Hepatocyte (in vitro differentiated cells): ENCODE data around the gene AP5S1. TPM values are rescaled to one million over a fixed set of nuclear protein-coding genes. Genes with fewer than 3 reads are reported as not detected.

Experiments used
- DNase-seq: peaks from one replicate; pipeline ENCODE4 v3.0.0-alpha.2; 2016; ENCODE audit warnings: low spot score
- H2AFZ ChIP-seq: fragments of 200-600 bp; sonication (generic); 2 replicates; pipeline ENCODE4 v1.6.0; 2016; ENCODE audit warnings: antibody characterized with exemption, mild to moderate bottlenecking
- H3K27ac ChIP-seq: fragments of 200-600 bp; sonication (generic); 2 replicates; pipeline ENCODE4 v1.5.1; 2016; ENCODE audit warnings: mild to moderate bottlenecking
- H3K27me3 ChIP-seq: fragments of 200-600 bp; sonication (generic); 2 replicates; pipeline ENCODE4 v1.6.1; 2016
- H3K36me3 ChIP-seq: fragments of 200-600 bp; sonication (generic); replicated peaks from 2 replicates; pipeline ENCODE4 v1.5.1; 2016; ENCODE audit warnings: low read depth; ENCODE audit not compliant: insufficient read depth
- H3K4me1 ChIP-seq: fragments of 200-600 bp; sonication (generic); 2 replicates; pipeline ENCODE4 v1.5.1; 2016; ENCODE audit warnings: mild to moderate bottlenecking, moderate library complexity; ENCODE audit not compliant: insufficient read depth
- H3K4me2 ChIP-seq: fragments of 200-600 bp; sonication (generic); 2 replicates; pipeline ENCODE4 v1.6.0; 2016
- H3K4me3 ChIP-seq: fragments of 200-600 bp; sonication (generic); 2 replicates; pipeline ENCODE4 v1.5.1; 2016; ENCODE audit warnings: mild to moderate bottlenecking
- H3K79me2 ChIP-seq: fragments of 200-600 bp; sonication (generic); 2 replicates; pipeline ENCODE4 v1.6.0; 2017; ENCODE audit warnings: mild to moderate bottlenecking
- H3K9me2 ChIP-seq: fragments of 200-600 bp; sonication (generic); replicated peaks from 2 replicates; pipeline ENCODE4 v1.6.0; 2017; ENCODE audit warnings: mild to moderate bottlenecking; ENCODE audit not compliant: insufficient read depth
- H3K9me3 ChIP-seq: fragments of 200-600 bp; sonication (generic); 2 replicates; pipeline ENCODE4 v1.5.1; 2016; ENCODE audit warnings: low read depth, mild to moderate bottlenecking
- H4K20me1 ChIP-seq: fragments of 200-600 bp; sonication (generic); 2 replicates; pipeline ENCODE4 v1.6.0; 2016; ENCODE audit warnings: mild to moderate bottlenecking; ENCODE audit not compliant: insufficient read depth, poor library complexity, severe bottlenecking
- CTCF ChIP-seq: fragments of 200-600 bp; sonication (generic); IDR thresholded peaks from 2 replicates; pipeline ENCODE4 v1.5.1; 2016; ENCODE audit warnings: antibody characterized with exemption, mild to moderate bottlenecking; ENCODE audit not compliant: poor library complexity
- EZH2 ChIP-seq: fragments of 200-600 bp; sonication (generic); IDR thresholded peaks from 2 replicates; pipeline ENCODE4 v1.6.1; 2016; ENCODE audit warnings: antibody characterized with exemption, mild to moderate bottlenecking, borderline replicate concordance
- EZH2phosphoT487 ChIP-seq: fragments of 200-600 bp; sonication (generic); IDR thresholded peaks from one replicate; pipeline ENCODE4 v1.6.1; 2018; ENCODE audit warnings: antibody characterized with exemption, mild to moderate bottlenecking, low read depth, moderate library complexity; ENCODE audit not compliant: unreplicated experiment, severe bottlenecking
- WGBS: methylation state at CpG from one replicate; pipeline ENCODE4 v1.1.6; 2016; ENCODE audit warnings: low lambda C conversion rate; ENCODE audit errors: missing lambda C conversion rate; 5-methylcytosine and 5-hydroxymethylcytosine counted together
- polyA plus RNA-seq: library from polyadenylated mRNA; unstranded; fragments of >200 nt; fragmentation: Nextera tagmentation; extraction: Ambion mirVana; gene quantifications from 2 replicates; pipeline ENCODE4 v1.2.1, GENCODE V29; 2016
- total RNA-seq: library from RNA; depleted of rRNA; stranded (reverse); fragments of >200 nt; gene quantifications from 2 replicates; pipeline ENCODE4 v1.2.3, GENCODE V29; 2014

The AP5S1 gene
- total and polyA plus RNA-seq, 2 experiments from 2014 or later = 13.8 to 21.8 TPM

GRCh38 chr20:3777716-3778629 lies 42.4 kb upstream of the AP5S1 start:
- H3K79me2 ChIP-seq = no peaks in the 10 kb centered on the region
- TF ChIP-seq CTCF (peak; percentile 22), EZH2phosphoT487 (no peak), EZH2 (peak; percentile 49)
- 3% methylated on average over 63 of the region's 70 CpGs for WGBS

GRCh38 chr20:3778976-3779375 lies 41.4 kb upstream of the AP5S1 start:
- Histone ChIP-seq H3K9me3 (no peaks in the 10 kb centered on the region), H4K20me1 (no peaks in the 10 kb centered on the region), H3K9me2 (no peaks in the 10 kb centered on the region), H3K4me2 (no peak overlapping the region), H3K27ac (no peak overlapping the region), H2AFZ (no peak overlapping the region), H3K4me3 (no peak overlapping the region), H3K4me1 (peaks cover 30% of the 10 kb centered on the region), H3K36me3 (no peaks in the 10 kb centered on the region), H3K27me3 (peaks cover 12% of the 10 kb centered on the region), H3K79me2 (peaks cover 8% of the 10 kb centered on the region)
- 85% methylated on average over 18 of the region's 18 CpGs for WGBS
- no peak for DNase-seq
- no peak for TF ChIP-seq EZH2phosphoT487
- TF ChIP-seq CTCF = no peak
- TF ChIP-seq EZH2 = no peak

More at GRCh38 chr20:3777716-3778629, 42.4 kb upstream of the AP5S1 start:
- peak; percentile 69 for DNase-seq
- H2AFZ ChIP-seq = peak overlapping the region; percentile 58
- peaks cover 12% of the 10 kb centered on the region for H3K27me3 ChIP-seq
- no peak overlapping the region for H3K27ac ChIP-seq
- no peaks in the 10 kb centered on the region for H3K9me3 ChIP-seq
- H3K4me3 ChIP-seq = peak overlapping the region; percentile 17
- H3K9me2 ChIP-seq = no peaks in the 10 kb centered on the region
- H3K4me2 ChIP-seq = peak overlapping the region; percentile 90
- no peaks in the 10 kb centered on the region for H4K20me1 ChIP-seq
- no peaks in the 10 kb centered on the region for H3K36me3 ChIP-seq
- peaks cover 20% of the 10 kb centered on the region for H3K4me1 ChIP-seq

- peak; percentile 93 for DNase-seq
- Histone ChIP-seq H3K36me3 (no peaks in the 10 kb centered on the region), H4K20me1 (peaks cover 18% of the 10 kb centered on the region), H3K9me2 (no peaks in the 10 kb centered on the region), H3K79me2 (peaks cover 30% of the 10 kb centered on the region), H3K4me3 (no peak within 1 kb of the TSS), H3K4me2 (peak within 1 kb of the TSS; percentile 88), H3K27ac (peak within 1 kb of the TSS; percentile 55), H3K4me1 (peaks cover 48% of the 10 kb centered on the region), H3K9me3 (no peaks in the 10 kb centered on the region), H3K27me3 (peaks cover 12% of the 10 kb centered on the region), H2AFZ (no peak within 1 kb of the TSS)
- no peak for TF ChIP-seq EZH2
- TF ChIP-seq CTCF = peak; percentile 40
- TF ChIP-seq EZH2phosphoT487 = no peak
- WGBS = 18% methylated on average over 28 of the region's 28 CpGs
Observed at GRCh38 chr20:3781153-3781910, 39.0 kb upstream of the AP5S1 start, which contains the start of gene SPEF1. Gene SPEF1, minus strand, starts transcription at chr20:3781448. Its CDS starts 161 bp downstream, at chr20:3781287.
